Activated T-cell treated with anti-CD3 and anti-CD28 coated beads, Interleukin-2, amount 50 U/mL, for 4 hours (primary cell): ENCODE measurements around the gene C1orf21. TPM values are rescaled to one million over a fixed set of nuclear protein-coding genes. Genes with fewer than 3 reads are reported as not detected.

Experiments used
- ATAC-seq, 2 donors: fragments of 200-7000 bp; cut with Tn5 transposase; one replicate each; pipeline ENCODE4 v1.10.0; 2021
- DNase-seq: peaks from one replicate; pipeline ENCODE4 v3.0.0-alpha.2; 2020
- H3K27me3 Mint-ChIP-seq: one replicate; pipeline ENCODE4 v1.8.0; 2021; ENCODE audit warnings: low read depth, mixed read lengths
- H3K36me3 Mint-ChIP-seq: one replicate; pipeline ENCODE4 v1.8.0; 2022; ENCODE audit warnings: mixed read lengths; ENCODE audit not compliant: insufficient read depth
- H3K4me1 Mint-ChIP-seq: one replicate; pipeline ENCODE4 v1.8.0; 2021; ENCODE audit warnings: low read depth, mixed read lengths
- H3K4me3 Mint-ChIP-seq: one replicate; pipeline ENCODE4 v1.8.0; 2021; ENCODE audit warnings: mild to moderate bottlenecking, moderate library complexity, mixed read lengths
- H3K9me3 Mint-ChIP-seq: one replicate; pipeline ENCODE4 v1.8.0; 2021; ENCODE audit warnings: mixed read lengths
- total RNA-seq, 3 donors: library from RNA; stranded (reverse); gene quantifications; one replicate each; pipeline ENCODE4 v1.2.1, GENCODE V29; 2021

C1orf21 gene
- total RNA-seq, 3 donors from 2014 or later, result 0.53 to 1.7 (median 0.90) TPM

DNA sequence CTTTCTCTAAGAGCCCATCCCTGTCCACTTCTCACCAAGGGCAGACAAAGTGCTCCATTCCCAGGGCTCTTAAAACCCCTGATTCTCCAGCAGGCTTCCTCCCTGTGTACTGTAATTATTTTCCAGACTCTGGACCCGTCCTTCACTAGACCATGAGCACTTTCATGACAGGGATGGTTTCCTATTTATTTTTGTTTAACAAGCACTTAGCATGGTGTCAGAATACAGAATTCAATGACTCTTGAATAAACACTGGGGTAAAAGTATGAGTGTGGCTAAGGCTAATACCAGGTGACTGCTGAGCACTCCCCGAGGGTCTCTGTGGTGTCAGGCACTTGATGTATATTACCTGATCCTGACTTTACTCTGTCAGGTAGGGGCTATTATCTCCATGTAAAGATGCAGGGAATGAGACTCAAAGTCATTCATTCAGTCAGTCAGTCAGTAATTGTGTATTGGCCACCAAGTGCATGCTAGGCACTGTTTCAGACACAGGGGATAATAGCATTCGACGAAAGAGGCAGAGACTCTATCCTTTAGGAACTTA lies 47.2 kb downstream of the C1orf21 start:
- no peaks in the 10 kb centered on the region for H3K4me1 Mint-ChIP-seq
- H3K9me3 Mint-ChIP-seq, result no peaks in the 10 kb centered on the region
- H3K36me3 Mint-ChIP-seq, result no peaks in the 10 kb centered on the region
- H3K4me3 Mint-ChIP-seq, result no peak overlapping the region
- ATAC-seq (no peak), DNase-seq (no peak)
- H3K27me3 Mint-ChIP-seq, result peaks cover 10% of the 10 kb centered on the region

- Mint-ChIP-seq H3K36me3 (no peaks in the 10 kb centered on the region), H3K27me3 (peaks cover 4% of the 10 kb centered on the region), H3K4me3 (no peak overlapping the region), H3K9me3 (no peaks in the 10 kb centered on the region), H3K4me1 (no peaks in the 10 kb centered on the region)
- DNase-seq, result no peak
- ATAC-seq, result no peak
Measured at GRCh38 chr1:184437291-184437690, 50.5 kb downstream of the C1orf21 start.

DNA sequence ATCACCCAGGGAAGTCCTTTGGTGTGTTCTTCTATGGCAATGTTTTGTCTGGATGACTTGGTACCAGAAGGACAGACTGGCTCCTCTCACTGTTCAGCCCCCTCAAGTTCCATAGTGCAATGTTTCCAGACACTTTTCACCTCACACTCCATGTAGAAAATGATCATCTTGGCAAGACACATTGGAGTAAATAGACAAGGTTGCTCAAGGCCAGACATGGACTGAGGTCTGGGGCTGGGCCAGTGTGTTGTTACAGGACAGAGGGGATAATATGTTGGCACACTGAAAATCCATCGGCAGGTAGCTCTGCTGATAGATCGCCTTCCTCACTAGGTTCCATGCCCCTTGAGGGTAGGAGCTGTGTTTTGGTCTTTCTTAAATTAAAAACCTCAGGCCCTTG lies 51.5 kb downstream of the C1orf21 start:
- H3K27me3 Mint-ChIP-seq, result peaks cover 4% of the 10 kb centered on the region
- no peak for DNase-seq

DNA sequence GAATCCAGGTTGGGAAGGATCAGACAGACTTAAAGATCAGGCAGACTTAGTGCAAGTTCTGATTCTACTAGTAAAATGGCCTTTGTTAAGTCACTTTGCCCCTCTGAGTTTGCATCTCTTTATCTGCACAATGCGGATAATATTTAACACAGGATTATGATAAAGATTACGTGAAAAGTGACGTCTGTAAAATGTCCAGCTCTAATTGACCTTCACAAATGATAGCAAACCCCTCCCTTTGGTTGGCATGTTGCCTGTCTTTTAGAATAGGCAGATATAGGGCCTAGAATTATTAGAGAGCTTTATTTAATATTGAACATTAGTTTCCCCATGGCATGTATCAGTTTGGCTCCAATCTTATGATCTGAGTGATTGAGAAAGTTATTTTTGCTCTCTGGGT lies 55.4 kb downstream of the C1orf21 start:
- ATAC-seq (no peak), DNase-seq (no peak)
- no peaks in the 10 kb centered on the region for H3K9me3 Mint-ChIP-seq
- no peak overlapping the region for H3K4me3 Mint-ChIP-seq
- H3K27me3 Mint-ChIP-seq, result no peaks in the 10 kb centered on the region
- H3K4me1 Mint-ChIP-seq, result no peaks in the 10 kb centered on the region
- no peaks in the 10 kb centered on the region for H3K36me3 Mint-ChIP-seq

More for the DNA sequence above, 51.5 kb downstream of the C1orf21 start:
- H3K4me3 Mint-ChIP-seq, result no peak overlapping the region
- H3K36me3 Mint-ChIP-seq, result no peaks in the 10 kb centered on the region
- H3K4me1 Mint-ChIP-seq, result no peaks in the 10 kb centered on the region
- ATAC-seq, result no peak
- H3K9me3 Mint-ChIP-seq, result no peaks in the 10 kb centered on the region

DNA sequence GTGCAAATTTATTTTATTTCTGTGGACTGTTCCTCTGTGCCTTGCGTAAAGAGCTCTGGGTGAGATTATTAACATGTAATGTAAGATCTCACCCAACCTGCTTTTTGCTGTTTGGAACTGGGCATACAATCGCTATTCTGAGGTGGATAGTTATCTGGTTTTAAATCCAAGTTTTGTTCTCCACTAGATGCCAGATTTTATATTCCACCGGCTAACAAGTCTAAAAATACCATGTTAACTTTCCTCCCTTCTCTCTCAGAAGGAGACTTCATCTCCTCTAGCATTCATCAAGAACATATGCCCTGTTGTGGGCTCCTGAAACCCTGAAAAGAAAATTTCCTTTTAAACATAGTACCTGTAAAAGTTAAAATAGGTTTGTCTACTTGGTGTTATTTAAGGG lies 56.4 kb downstream of the C1orf21 start:
- Mint-ChIP-seq H3K4me3 (no peak overlapping the region), H3K9me3 (no peaks in the 10 kb centered on the region), H3K36me3 (no peaks in the 10 kb centered on the region), H3K4me1 (no peaks in the 10 kb centered on the region), H3K27me3 (no peaks in the 10 kb centered on the region)
- no peak for DNase-seq
- no peak for ATAC-seq

DNA sequence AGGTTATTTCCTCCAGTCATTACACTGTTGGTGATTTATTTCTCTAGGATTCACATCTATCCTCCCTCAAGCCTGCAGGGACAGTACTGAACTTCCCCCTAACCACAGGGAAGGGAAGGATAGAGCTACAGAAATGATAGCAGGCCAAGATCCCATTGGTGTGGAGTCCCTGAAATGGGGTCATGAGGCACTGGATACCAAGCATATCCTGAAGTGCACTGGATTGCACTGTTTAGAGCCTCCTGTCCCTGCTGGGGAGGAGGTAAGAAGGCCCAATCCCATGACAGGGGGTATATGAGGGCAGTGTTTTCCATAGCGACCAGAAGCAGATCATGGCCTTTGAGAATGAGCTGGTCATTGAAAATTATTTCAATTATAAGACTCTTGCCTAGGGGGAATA lies 56.8 kb downstream of the C1orf21 start:
- H3K4me1 Mint-ChIP-seq, result no peaks in the 10 kb centered on the region
- H3K4me3 Mint-ChIP-seq, result no peak overlapping the region
- no peaks in the 10 kb centered on the region for H3K36me3 Mint-ChIP-seq
- ATAC-seq (no peak), DNase-seq (no peak)
- no peaks in the 10 kb centered on the region for H3K27me3 Mint-ChIP-seq
- H3K9me3 Mint-ChIP-seq, result no peaks in the 10 kb centered on the region

GRCh38 chr1:184445997-184446396 lies 59.2 kb downstream of the C1orf21 start:
- no peak overlapping the region for H3K4me3 Mint-ChIP-seq
- H3K27me3 Mint-ChIP-seq, result peaks cover under 1% of the 10 kb centered on the region
- H3K4me1 Mint-ChIP-seq, result no peaks in the 10 kb centered on the region
- no peaks in the 10 kb centered on the region for H3K9me3 Mint-ChIP-seq
- no peaks in the 10 kb centered on the region for H3K36me3 Mint-ChIP-seq
- DNase-seq (no peak), ATAC-seq (no peak)

- Mint-ChIP-seq H3K4me1 (peaks cover under 1% of the 10 kb centered on the region), H3K27me3 (peaks cover 2% of the 10 kb centered on the region), H3K9me3 (no peaks in the 10 kb centered on the region), H3K4me3 (no peak overlapping the region), H3K36me3 (no peaks in the 10 kb centered on the region)
- no peak for ATAC-seq
- no peak for DNase-seq
Measured at GRCh38 chr1:184447651-184448185, 60.9 kb downstream of the C1orf21 start.

GRCh38 chr1:184449916-184450315 lies 63.1 kb downstream of the C1orf21 start:
- Mint-ChIP-seq H3K9me3 (no peaks in the 10 kb centered on the region), H3K4me1 (peaks cover 2% of the 10 kb centered on the region), H3K27me3 (peaks cover 2% of the 10 kb centered on the region), H3K36me3 (no peaks in the 10 kb centered on the region), H3K4me3 (no peak overlapping the region)
- no peak for ATAC-seq
- no peak for DNase-seq

- DNase-seq (no peak), ATAC-seq (no peak)
- Mint-ChIP-seq H3K4me1 (peaks cover 2% of the 10 kb centered on the region), H3K27me3 (peaks cover 11% of the 10 kb centered on the region), H3K36me3 (no peaks in the 10 kb centered on the region), H3K9me3 (no peaks in the 10 kb centered on the region), H3K4me3 (no peak overlapping the region)
Measured at GRCh38 chr1:184455786-184456185, 69.0 kb downstream of the C1orf21 start.

DNA sequence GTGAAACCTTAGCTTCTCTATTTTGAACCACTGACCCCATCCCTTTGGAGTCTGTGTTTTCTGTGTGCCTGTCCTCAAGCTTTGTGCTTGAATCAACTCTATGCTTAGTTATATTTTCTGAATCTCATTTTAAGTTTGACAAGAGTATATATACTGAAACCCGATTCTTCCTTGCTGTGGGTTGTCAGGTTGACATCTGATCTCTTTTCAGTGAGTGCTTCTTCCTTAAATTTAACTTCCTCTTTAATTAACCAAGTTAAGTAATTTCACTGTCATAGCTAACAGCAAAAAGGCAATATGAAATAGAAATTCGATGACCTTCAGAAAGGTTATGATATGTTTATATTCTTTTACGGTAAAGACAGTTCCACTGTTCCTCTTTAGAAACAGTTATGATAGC lies 69.4 kb downstream of the C1orf21 start:
- Mint-ChIP-seq H3K27me3 (peaks cover 8% of the 10 kb centered on the region), H3K4me1 (peaks cover 2% of the 10 kb centered on the region), H3K4me3 (no peak overlapping the region), H3K9me3 (no peaks in the 10 kb centered on the region), H3K36me3 (no peaks in the 10 kb centered on the region)
- DNase-seq, result no peak
- ATAC-seq, result no peak

- H3K27me3 Mint-ChIP-seq, result peaks cover 8% of the 10 kb centered on the region
- no peak for ATAC-seq
Measured at GRCh38 chr1:184457500-184457899, 70.7 kb downstream of the C1orf21 start.

DNA sequence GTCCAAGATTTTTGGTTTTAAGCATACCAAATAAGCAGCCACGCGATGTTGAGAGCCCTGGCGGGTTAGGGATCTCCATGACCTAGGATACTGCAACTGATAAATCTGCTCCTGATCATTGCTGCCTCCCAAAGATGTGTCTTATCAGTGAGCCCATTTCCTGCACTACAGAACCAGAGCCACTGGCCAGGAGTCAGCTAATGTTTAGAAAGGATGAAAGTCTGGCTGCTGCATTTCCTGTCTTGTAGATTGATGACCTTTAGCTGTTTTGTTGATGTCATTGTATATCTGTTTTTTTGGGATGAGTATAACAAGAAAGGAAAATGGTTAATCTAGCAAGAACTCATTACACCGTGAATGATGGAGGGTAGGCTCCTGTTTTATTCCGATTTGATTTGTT lies 74.5 kb downstream of the C1orf21 start:
- DNase-seq (no peak), ATAC-seq (no peak)
- H3K36me3 Mint-ChIP-seq, result no peaks in the 10 kb centered on the region
- H3K9me3 Mint-ChIP-seq, result no peaks in the 10 kb centered on the region
- H3K27me3 Mint-ChIP-seq, result peaks cover 10% of the 10 kb centered on the region
- no peak overlapping the region for H3K4me3 Mint-ChIP-seq
- no peaks in the 10 kb centered on the region for H3K4me1 Mint-ChIP-seq

More at GRCh38 chr1:184457500-184457899, 70.7 kb downstream of the C1orf21 start:
- no peak for DNase-seq
- H3K4me3 Mint-ChIP-seq, result no peak overlapping the region
- peaks cover 2% of the 10 kb centered on the region for H3K4me1 Mint-ChIP-seq
- H3K36me3 Mint-ChIP-seq, result no peaks in the 10 kb centered on the region
- no peaks in the 10 kb centered on the region for H3K9me3 Mint-ChIP-seq

GRCh38 chr1:184462155-184462554 lies 75.3 kb downstream of the C1orf21 start:
- Mint-ChIP-seq H3K27me3 (peaks cover 10% of the 10 kb centered on the region), H3K4me3 (no peak overlapping the region), H3K4me1 (no peaks in the 10 kb centered on the region), H3K9me3 (no peaks in the 10 kb centered on the region), H3K36me3 (no peaks in the 10 kb centered on the region)
- DNase-seq (no peak), ATAC-seq (no peak)

- no peak overlapping the region for H3K4me3 Mint-ChIP-seq
- no peaks in the 10 kb centered on the region for H3K9me3 Mint-ChIP-seq
- H3K27me3 Mint-ChIP-seq, result peaks cover 10% of the 10 kb centered on the region
- DNase-seq (no peak), ATAC-seq (no peak)
- H3K4me1 Mint-ChIP-seq, result no peaks in the 10 kb centered on the region
- no peaks in the 10 kb centered on the region for H3K36me3 Mint-ChIP-seq
Measured at GRCh38 chr1:184462990-184463389, 76.2 kb downstream of the C1orf21 start.
